GM21825 (cell line): Measurements from ENCODE around the gene FGF23.

Source experiments
- ATAC-seq: cut with Tn5 transposase; IDR thresholded peaks from one replicate; pipeline ENCODE4 v1.9.1; 2021; ENCODE audit warnings: mild to moderate bottlenecking, moderate library complexity; ENCODE audit not compliant: unreplicated experiment

Gene FGF23

GRCh38 chr12:4320497-4320852, 59.0 kb downstream of the FGF23 start:
- ATAC-seq = peak; percentile 30
